GM23338 (cell line): ENCODE results near the gene SYNE1. TPM values are rescaled to one million over a fixed set of nuclear protein-coding genes. Genes with fewer than 3 reads are reported as not detected.

Source experiments
- CREB1 ChIP-seq: fragments of 250-450 bp; sonication (Bioruptor Pico); IDR thresholded peaks from 2 replicates; pipeline ENCODE4 v1.5.0; 2020; ENCODE audit warnings: low read depth, mild to moderate bottlenecking, moderate library complexity
- ETS1 ChIP-seq: IDR thresholded peaks from 2 replicates; pipeline ENCODE4 v1.6.1; 2016; ENCODE audit warnings: antibody characterized with exemption
- EZH2phosphoT487 ChIP-seq: fragments of 200-600 bp; sonication (generic); IDR thresholded peaks from one replicate; pipeline ENCODE4 v1.8.1; 2018; ENCODE audit warnings: antibody characterized with exemption; ENCODE audit not compliant: unreplicated experiment
- JUNB ChIP-seq: IDR thresholded peaks from one replicate; pipeline ENCODE4 v1.6.1; 2016; ENCODE audit warnings: antibody characterized with exemption; ENCODE audit not compliant: unreplicated experiment
- REST ChIP-seq: IDR thresholded peaks from one replicate; pipeline ENCODE4 v1.6.1; 2018; ENCODE audit warnings: antibody characterized with exemption; ENCODE audit not compliant: unreplicated experiment
- STAT1 ChIP-seq: IDR thresholded peaks from one replicate; pipeline ENCODE4 v1.6.1; 2016; ENCODE audit warnings: antibody characterized with exemption; ENCODE audit not compliant: unreplicated experiment
- ZNF114 ChIP-seq: fragments of 250-450 bp; sonication (Bioruptor Pico); IDR thresholded peaks from 2 replicates; pipeline ENCODE4 v1.5.0; 2020; ENCODE audit warnings: mild to moderate bottlenecking, moderate library complexity
- ZNF331 ChIP-seq: fragments of 250-450 bp; sonication (Bioruptor Pico); IDR thresholded peaks from 2 replicates; pipeline ENCODE4 v1.5.0; 2020; ENCODE audit warnings: low read depth, mild to moderate bottlenecking, moderate library complexity
- ZNF462 ChIP-seq: fragments of 250-450 bp; sonication (Bioruptor Pico); IDR thresholded peaks from 2 replicates; pipeline ENCODE4 v1.5.0; 2020; ENCODE audit warnings: mild to moderate bottlenecking, moderate library complexity
- polyA plus RNA-seq: library from polyadenylated mRNA; unstranded; fragments of >200 nt; fragmentation: Nextera tagmentation; extraction: Ambion mirVana; gene quantifications from 2 replicates; pipeline ENCODE4 v1.2.1, GENCODE V29; 2016
- total RNA-seq: library from RNA; depleted of rRNA; stranded (reverse); fragments of >200 nt; shearing (Covaris generic); gene quantifications from 2 replicates; pipeline ENCODE4 v1.2.3, GENCODE V29; 2014

SYNE1 gene
- total and polyA plus RNA-seq, 2 experiments from 2014 or later: 3.9 to 13.6 TPM

- TF ChIP-seq ZNF462 (no peak), ETS1 (no peak), STAT1 (no peak), EZH2phosphoT487 (no peak), ZNF114 (CRISPR knock-in tag) (no peak), JUNB (no peak), ZNF331 (no peak), REST (no peak), CREB1 (CRISPR knock-in tag) (no peak)
Observed at GRCh38 chr6:152119831-152120230, 517.3 kb downstream of the SYNE1 start (continued).
